Activated CD4-positive, alpha-beta T cell treated with anti-CD3 and anti-CD28 coated beads for 1 hour (primary cell): ENCODE data around the gene GLRA3.
"Not testable (repeated sequence)": the region's sequence is repeated elsewhere in the genome, so short reads cannot be mapped to it uniquely, and the experiment has no call there.

Experiments
- DNase-seq: peaks from one replicate; pipeline ENCODE4 v3.0.0-alpha.2; 2020

Gene GLRA3

GRCh38 chr4:174646326-174646725, 182.7 kb downstream of the GLRA3 start:
- DNase-seq: no peak

GRCh38 chr4:174640146-174640545, 188.9 kb downstream of the GLRA3 start:
- no peak for DNase-seq

- no peak for DNase-seq
These were observed 193.3 kb downstream of the GLRA3 start for GRCh38 chr4:174635732-174636131.

GRCh38 chr4:174633399-174633798, 195.6 kb downstream of the GLRA3 start:
- no peak for DNase-seq

GRCh38 chr4:174631901-174632758, 196.9 kb downstream of the GLRA3 start:
- no peak for DNase-seq

GRCh38 chr4:174629907-174630450, 199.1 kb downstream of the GLRA3 start:
- DNase-seq: not testable (repeated sequence)

GRCh38 chr4:174629265-174629664, 199.8 kb downstream of the GLRA3 start:
- no peak for DNase-seq

GRCh38 chr4:174628191-174628590, 200.9 kb downstream of the GLRA3 start:
- DNase-seq: no peak

- no peak for DNase-seq
These were observed 201.6 kb downstream of the GLRA3 start for GRCh38 chr4:174627473-174627872.

GRCh38 chr4:174626342-174627008, 202.6 kb downstream of the GLRA3 start:
- DNase-seq: no peak

GRCh38 chr4:174616661-174617060, 212.4 kb downstream of the GLRA3 start:
- no peak for DNase-seq

GRCh38 chr4:174613979-174614378, 215.1 kb downstream of the GLRA3 start:
- DNase-seq: no peak

GRCh38 chr4:174611792-174612191, 217.3 kb downstream of the GLRA3 start:
- DNase-seq: no peak

GRCh38 chr4:174607792-174608191, 221.3 kb downstream of the GLRA3 start:
- DNase-seq: no peak

- DNase-seq: no peak
These were observed 224.8 kb downstream of the GLRA3 start for GRCh38 chr4:174604198-174604597.

- no peak for DNase-seq
These were observed 228.7 kb downstream of the GLRA3 start for GRCh38 chr4:174600391-174600790.

GRCh38 chr4:174598800-174599199, 230.2 kb downstream of the GLRA3 start:
- DNase-seq: no peak

- DNase-seq: no peak
These were observed 232.5 kb downstream of the GLRA3 start for GRCh38 chr4:174596513-174596912.

- DNase-seq: no peak
These were observed 233.7 kb downstream of the GLRA3 start for GRCh38 chr4:174595141-174595929.

- no peak for DNase-seq
These were observed 235.3 kb downstream of the GLRA3 start for GRCh38 chr4:174593701-174594100.

GRCh38 chr4:174592985-174593335, 236.1 kb downstream of the GLRA3 start:
- no peak for DNase-seq

- DNase-seq: no peak
These were observed 236.6 kb downstream of the GLRA3 start for GRCh38 chr4:174592256-174592984.
